Heart left ventricle (tissue), 13 donors: Measurements from ENCODE around the gene DNPEP.

Experiments
- POLR2A ChIP-seq, 2 donors: fragments of 450-650 bp; IDR thresholded peaks; one replicate each; pipeline ENCODE4 v1.6.1; 2017; ENCODE audit warnings: antibody characterized with exemption in 2 of 2, mild to moderate bottlenecking in 2 of 2, moderate library complexity in 2 of 2
- TF ChIP-seq, protein P1 (sequence below), 12 donors: fragments of 200-600 bp; sonication (generic) in 4 of 12; IDR thresholded peaks; one replicate each; pipeline versions ENCODE4 v1.5.0 to v1.8.0; 2018 to 2022; ENCODE audit warnings: antibody characterized with exemption in 12 of 12, mild to moderate bottlenecking in 5 of 12
- donor health status: ischemic (EF 13 %, LVEDD 7.1; RV severe dilation, severe dysfunction).
- donor health status: DM: no; HTN: yes; CAD: no.
- donor health status: DM: no; HTN: no; CAD: no.
- donor health status: ischemic (EF 25% LVEDD 6.9; RV normal size, moderate dysfunction).
- donor health status: ischemic (EF 25% LVEDD 5.7; RV mildly dilated, moderate dysfunction).
- donor health status: ischemic (EF 35%, LVEDD 5.7; RV mildly dilated, moderate dysfunction).
- donor health status: nonischemic (EF 11% LVEDD 7.7; RV severe dilation, severe dysfunction).
- donor health status: DM: yes; HTN: yes; CAD: no.
- donor health status: PGD.
- donor health status: ischemic (EF 29% LVEDD 5.4; RV normal size, mild dysfunction).
- donor health status: nonischemic (EF 23%, LVEDD 6.1; RV moderate dilation, normal function).

DNA sequence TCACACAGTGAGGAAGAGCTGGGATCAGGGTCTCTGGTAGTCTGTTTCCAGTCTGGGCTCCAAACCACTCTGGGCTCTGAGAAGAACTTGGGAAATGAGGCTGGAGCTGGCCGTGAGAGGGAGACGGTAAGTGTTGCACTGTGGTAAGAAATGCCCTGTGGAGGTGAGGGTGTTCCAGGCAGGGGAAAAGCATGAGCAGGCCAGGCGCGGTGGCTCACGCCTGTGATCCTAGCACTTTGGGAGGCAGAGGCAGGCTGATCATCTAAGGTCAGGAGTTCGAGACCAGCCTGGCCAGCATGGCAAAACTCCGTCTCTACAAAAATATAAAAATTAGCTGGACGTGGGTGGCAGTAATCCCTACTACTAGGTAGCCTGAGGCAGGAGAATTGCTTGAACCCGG, 16.1 kb upstream of the DNPEP start:
- TF ChIP-seq POLR2A (IDR thresholded peaks at IDR 0.05), result no peak
- TF ChIP-seq, protein P1, sequence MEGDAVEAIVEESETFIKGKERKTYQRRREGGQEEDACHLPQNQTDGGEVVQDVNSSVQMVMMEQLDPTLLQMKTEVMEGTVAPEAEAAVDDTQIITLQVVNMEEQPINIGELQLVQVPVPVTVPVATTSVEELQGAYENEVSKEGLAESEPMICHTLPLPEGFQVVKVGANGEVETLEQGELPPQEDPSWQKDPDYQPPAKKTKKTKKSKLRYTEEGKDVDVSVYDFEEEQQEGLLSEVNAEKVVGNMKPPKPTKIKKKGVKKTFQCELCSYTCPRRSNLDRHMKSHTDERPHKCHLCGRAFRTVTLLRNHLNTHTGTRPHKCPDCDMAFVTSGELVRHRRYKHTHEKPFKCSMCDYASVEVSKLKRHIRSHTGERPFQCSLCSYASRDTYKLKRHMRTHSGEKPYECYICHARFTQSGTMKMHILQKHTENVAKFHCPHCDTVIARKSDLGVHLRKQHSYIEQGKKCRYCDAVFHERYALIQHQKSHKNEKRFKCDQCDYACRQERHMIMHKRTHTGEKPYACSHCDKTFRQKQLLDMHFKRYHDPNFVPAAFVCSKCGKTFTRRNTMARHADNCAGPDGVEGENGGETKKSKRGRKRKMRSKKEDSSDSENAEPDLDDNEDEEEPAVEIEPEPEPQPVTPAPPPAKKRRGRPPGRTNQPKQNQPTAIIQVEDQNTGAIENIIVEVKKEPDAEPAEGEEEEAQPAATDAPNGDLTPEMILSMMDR (IDR thresholded peaks at IDR 0.05), result no peak
